HG03575 (cell line): Measurements from ENCODE around the gene RAPGEF2.

Experiments
- ATAC-seq: cut with Tn5 transposase; IDR thresholded peaks from one replicate; pipeline ENCODE4 v1.9.1; 2021; ENCODE audit not compliant: unreplicated experiment, insufficient number of reproducible peaks, low FRiP score; ENCODE audit errors: extremely low read depth

Gene RAPGEF2

GRCh38 chr4:159210975-159211374 lies 108.1 kb downstream of the RAPGEF2 start:
- ATAC-seq = no peak

- no peak for ATAC-seq
These were observed 109.9 kb downstream of the RAPGEF2 start for GRCh38 chr4:159212675-159213293.

GRCh38 chr4:159216834-159217233 lies 114.0 kb downstream of the RAPGEF2 start:
- no peak for ATAC-seq

- ATAC-seq = no peak
These were observed 117.0 kb downstream of the RAPGEF2 start for GRCh38 chr4:159219862-159220261.

GRCh38 chr4:159220353-159220752 lies 117.5 kb downstream of the RAPGEF2 start:
- ATAC-seq = no peak

- ATAC-seq = no peak
These were observed 118.4 kb downstream of the RAPGEF2 start for GRCh38 chr4:159221280-159221679.

- ATAC-seq = no peak
These were observed 119.2 kb downstream of the RAPGEF2 start for GRCh38 chr4:159222043-159222552.

GRCh38 chr4:159224408-159224807 lies 121.5 kb downstream of the RAPGEF2 start:
- ATAC-seq = no peak

- no peak for ATAC-seq
These were observed 124.5 kb downstream of the RAPGEF2 start for GRCh38 chr4:159227378-159227777.

- no peak for ATAC-seq
These were observed 125.1 kb downstream of the RAPGEF2 start for GRCh38 chr4:159227984-159228383.

- no peak for ATAC-seq
These were observed 126.3 kb downstream of the RAPGEF2 start for GRCh38 chr4:159229164-159229563.

- peak; percentile 47 for ATAC-seq
These were observed 129.7 kb downstream of the RAPGEF2 start for GRCh38 chr4:159232465-159233106.

- ATAC-seq = no peak
These were observed 133.0 kb downstream of the RAPGEF2 start for GRCh38 chr4:159235779-159236368.

GRCh38 chr4:159237975-159238374 lies 135.1 kb downstream of the RAPGEF2 start:
- no peak for ATAC-seq

- no peak for ATAC-seq
These were observed 135.8 kb downstream of the RAPGEF2 start for GRCh38 chr4:159238631-159239030.

GRCh38 chr4:159239629-159240028 lies 136.8 kb downstream of the RAPGEF2 start:
- ATAC-seq = no peak

- ATAC-seq = no peak
These were observed 137.2 kb downstream of the RAPGEF2 start for GRCh38 chr4:159240046-159240445.

- ATAC-seq = no peak
These were observed 137.8 kb downstream of the RAPGEF2 start for GRCh38 chr4:159240687-159241086.

- no peak for ATAC-seq
These were observed 139.5 kb downstream of the RAPGEF2 start for GRCh38 chr4:159242427-159242826.
